ENCODE results near the gene CRACDL.

The CRACDL gene

GRCh38 chr2:98764499-98764898 lies 171.5 kb downstream of the CRACDL start:
- TF ChIP-seq, protein P1, sequence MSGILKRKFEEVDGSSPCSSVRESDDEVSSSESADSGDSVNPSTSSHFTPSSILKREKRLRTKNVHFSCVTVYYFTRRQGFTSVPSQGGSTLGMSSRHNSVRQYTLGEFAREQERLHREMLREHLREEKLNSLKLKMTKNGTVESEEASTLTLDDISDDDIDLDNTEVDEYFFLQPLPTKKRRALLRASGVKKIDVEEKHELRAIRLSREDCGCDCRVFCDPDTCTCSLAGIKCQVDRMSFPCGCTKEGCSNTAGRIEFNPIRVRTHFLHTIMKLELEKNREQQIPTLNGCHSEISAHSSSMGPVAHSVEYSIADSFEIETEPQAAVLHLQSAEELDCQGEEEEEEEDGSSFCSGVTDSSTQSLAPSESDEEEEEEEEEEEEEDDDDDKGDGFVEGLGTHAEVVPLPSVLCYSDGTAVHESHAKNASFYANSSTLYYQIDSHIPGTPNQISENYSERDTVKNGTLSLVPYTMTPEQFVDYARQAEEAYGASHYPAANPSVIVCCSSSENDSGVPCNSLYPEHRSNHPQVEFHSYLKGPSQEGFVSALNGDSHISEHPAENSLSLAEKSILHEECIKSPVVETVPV (CRISPR knock-in tag; IDR thresholded peaks at IDR 0.05): no peak
- TF ChIP-seq, protein P2, sequence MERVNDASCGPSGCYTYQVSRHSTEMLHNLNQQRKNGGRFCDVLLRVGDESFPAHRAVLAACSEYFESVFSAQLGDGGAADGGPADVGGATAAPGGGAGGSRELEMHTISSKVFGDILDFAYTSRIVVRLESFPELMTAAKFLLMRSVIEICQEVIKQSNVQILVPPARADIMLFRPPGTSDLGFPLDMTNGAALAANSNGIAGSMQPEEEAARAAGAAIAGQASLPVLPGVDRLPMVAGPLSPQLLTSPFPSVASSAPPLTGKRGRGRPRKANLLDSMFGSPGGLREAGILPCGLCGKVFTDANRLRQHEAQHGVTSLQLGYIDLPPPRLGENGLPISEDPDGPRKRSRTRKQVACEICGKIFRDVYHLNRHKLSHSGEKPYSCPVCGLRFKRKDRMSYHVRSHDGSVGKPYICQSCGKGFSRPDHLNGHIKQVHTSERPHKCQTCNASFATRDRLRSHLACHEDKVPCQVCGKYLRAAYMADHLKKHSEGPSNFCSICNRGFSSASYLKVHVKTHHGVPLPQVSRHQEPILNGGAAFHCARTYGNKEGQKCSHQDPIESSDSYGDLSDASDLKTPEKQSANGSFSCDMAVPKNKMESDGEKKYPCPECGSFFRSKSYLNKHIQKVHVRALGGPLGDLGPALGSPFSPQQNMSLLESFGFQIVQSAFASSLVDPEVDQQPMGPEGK (CRISPR knock-in tag; IDR thresholded peaks at IDR 0.05; ENCODE audit: borderline replicate concordance): no peak
- TF ChIP-seq ZNF8 (CRISPR knock-in tag; IDR thresholded peaks at IDR 0.05): no peak
- no peak for TF ChIP-seq ZFP30 (CRISPR knock-in tag; IDR thresholded peaks at IDR 0.05)
- TF ChIP-seq ESRRG (CRISPR knock-in tag; IDR thresholded peaks at IDR 0.05): no peak
- TF ChIP-seq ARNTL (CRISPR knock-in tag; IDR thresholded peaks at IDR 0.05; ENCODE audit: borderline replicate concordance, low read depth): no peak
- TF ChIP-seq TCF4 (CRISPR knock-in tag; IDR thresholded peaks at IDR 0.05; ENCODE audit: borderline replicate concordance): no peak
- no peak for TF ChIP-seq ZFP3 (CRISPR knock-in tag; IDR thresholded peaks at IDR 0.05)
- TF ChIP-seq SNAI2 (CRISPR knock-in tag; IDR thresholded peaks at IDR 0.05): no peak
- TF ChIP-seq BACH2 (CRISPR knock-in tag; IDR thresholded peaks at IDR 0.05; ENCODE audit: borderline replicate concordance): no peak
- no peak for TF ChIP-seq RARB (CRISPR knock-in tag; IDR thresholded peaks at IDR 0.05)
- no peak for TF ChIP-seq ISL1 (CRISPR knock-in tag; IDR thresholded peaks at IDR 0.05)
- TF ChIP-seq, protein P3, sequence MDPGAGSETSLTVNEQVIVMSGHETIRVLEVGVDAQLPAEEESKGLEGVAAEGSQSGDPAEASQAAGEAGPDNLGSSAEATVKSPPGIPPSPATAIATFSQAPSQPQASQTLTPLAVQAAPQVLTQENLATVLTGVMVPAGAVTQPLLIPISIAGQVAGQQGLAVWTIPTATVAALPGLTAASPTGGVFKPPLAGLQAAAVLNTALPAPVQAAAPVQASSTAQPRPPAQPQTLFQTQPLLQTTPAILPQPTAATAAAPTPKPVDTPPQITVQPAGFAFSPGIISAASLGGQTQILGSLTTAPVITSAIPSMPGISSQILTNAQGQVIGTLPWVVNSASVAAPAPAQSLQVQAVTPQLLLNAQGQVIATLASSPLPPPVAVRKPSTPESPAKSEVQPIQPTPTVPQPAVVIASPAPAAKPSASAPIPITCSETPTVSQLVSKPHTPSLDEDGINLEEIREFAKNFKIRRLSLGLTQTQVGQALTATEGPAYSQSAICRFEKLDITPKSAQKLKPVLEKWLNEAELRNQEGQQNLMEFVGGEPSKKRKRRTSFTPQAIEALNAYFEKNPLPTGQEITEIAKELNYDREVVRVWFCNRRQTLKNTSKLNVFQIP (CRISPR knock-in tag; IDR thresholded peaks at IDR 0.05; ENCODE audit: borderline replicate concordance, low read depth): no peak
- no peak for TF ChIP-seq CREB5 (CRISPR knock-in tag; IDR thresholded peaks at IDR 0.05; ENCODE audit: low read depth)
- TF ChIP-seq CSDC2 (CRISPR knock-in tag; IDR thresholded peaks at IDR 0.05): no peak
- no peak for TF ChIP-seq ZNF565 (CRISPR knock-in tag; conservative IDR thresholded peaks at IDR 0.05; ENCODE audit: low read depth)
- TF ChIP-seq ZNF70 (CRISPR knock-in tag; IDR thresholded peaks at IDR 0.05): no peak
- TF ChIP-seq GLIS3 (CRISPR knock-in tag; IDR thresholded peaks at IDR 0.05): no peak
- no peak for TF ChIP-seq TOX (CRISPR knock-in tag; IDR thresholded peaks at IDR 0.05; ENCODE audit: borderline replicate concordance)
- no peak for ATAC-seq

GRCh38 chr2:98763209-98763951 lies 172.6 kb downstream of the CRACDL start:
- TF ChIP-seq ESRRG (CRISPR knock-in tag; IDR thresholded peaks at IDR 0.05) (no peak), OSR1 (CRISPR knock-in tag; IDR thresholded peaks at IDR 0.05) (no peak), TOX (CRISPR knock-in tag; IDR thresholded peaks at IDR 0.05; ENCODE audit: borderline replicate concordance) (no peak), ISL1 (CRISPR knock-in tag; IDR thresholded peaks at IDR 0.05) (no peak)
- no peak for ATAC-seq

- TF ChIP-seq TOX (CRISPR knock-in tag; IDR thresholded peaks at IDR 0.05; ENCODE audit: borderline replicate concordance) (no peak), CREB5 (CRISPR knock-in tag; IDR thresholded peaks at IDR 0.05; ENCODE audit: low read depth) (no peak), SNAI2 (CRISPR knock-in tag; IDR thresholded peaks at IDR 0.05) (no peak), ZNF8 (CRISPR knock-in tag; IDR thresholded peaks at IDR 0.05) (no peak)
These were observed 174.1 kb downstream of the CRACDL start for GRCh38 chr2:98761909-98762308.

DNA sequence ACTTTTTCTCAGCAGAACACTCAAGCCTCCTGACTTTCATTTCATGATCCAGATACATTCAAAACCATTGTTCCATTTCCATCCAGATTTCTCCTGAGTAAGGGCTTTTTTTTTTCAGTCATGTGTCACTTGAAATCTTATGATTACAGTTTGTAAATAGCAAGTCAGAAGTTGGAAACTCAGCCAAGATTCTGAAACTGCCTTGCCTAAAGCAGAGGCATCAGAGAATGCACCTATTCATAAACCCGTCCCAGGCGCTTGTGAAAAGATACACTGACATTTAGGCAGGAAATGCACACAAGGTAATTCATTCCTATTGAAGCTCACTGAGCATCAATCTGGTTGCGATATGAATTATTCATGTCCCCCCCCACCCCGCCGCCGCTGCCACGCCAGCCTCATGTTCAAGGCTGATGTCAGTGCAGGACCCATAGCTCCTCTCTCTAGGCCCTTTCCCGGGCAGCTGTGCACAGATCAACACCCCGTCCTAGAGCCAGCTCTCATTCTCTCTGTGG lies 174.7 kb downstream of the CRACDL start:
- ATAC-seq: no peak
- TF ChIP-seq ZFP30 (CRISPR knock-in tag; IDR thresholded peaks at IDR 0.05) (no peak), TCF4 (CRISPR knock-in tag; IDR thresholded peaks at IDR 0.05; ENCODE audit: borderline replicate concordance) (no peak), ZNF565 (CRISPR knock-in tag; conservative IDR thresholded peaks at IDR 0.05; ENCODE audit: low read depth) (no peak), RARB (CRISPR knock-in tag; IDR thresholded peaks at IDR 0.05) (no peak), OSR1 (CRISPR knock-in tag; IDR thresholded peaks at IDR 0.05) (no peak), BACH2 (CRISPR knock-in tag; IDR thresholded peaks at IDR 0.05; ENCODE audit: borderline replicate concordance) (no peak), ESRRG (CRISPR knock-in tag; IDR thresholded peaks at IDR 0.05) (no peak), GLIS3 (CRISPR knock-in tag; IDR thresholded peaks at IDR 0.05) (no peak), SNAI2 (CRISPR knock-in tag; IDR thresholded peaks at IDR 0.05) (no peak), ZC3H10 (CRISPR knock-in tag; IDR thresholded peaks at IDR 0.05) (no peak)
- TF ChIP-seq, protein P4, sequence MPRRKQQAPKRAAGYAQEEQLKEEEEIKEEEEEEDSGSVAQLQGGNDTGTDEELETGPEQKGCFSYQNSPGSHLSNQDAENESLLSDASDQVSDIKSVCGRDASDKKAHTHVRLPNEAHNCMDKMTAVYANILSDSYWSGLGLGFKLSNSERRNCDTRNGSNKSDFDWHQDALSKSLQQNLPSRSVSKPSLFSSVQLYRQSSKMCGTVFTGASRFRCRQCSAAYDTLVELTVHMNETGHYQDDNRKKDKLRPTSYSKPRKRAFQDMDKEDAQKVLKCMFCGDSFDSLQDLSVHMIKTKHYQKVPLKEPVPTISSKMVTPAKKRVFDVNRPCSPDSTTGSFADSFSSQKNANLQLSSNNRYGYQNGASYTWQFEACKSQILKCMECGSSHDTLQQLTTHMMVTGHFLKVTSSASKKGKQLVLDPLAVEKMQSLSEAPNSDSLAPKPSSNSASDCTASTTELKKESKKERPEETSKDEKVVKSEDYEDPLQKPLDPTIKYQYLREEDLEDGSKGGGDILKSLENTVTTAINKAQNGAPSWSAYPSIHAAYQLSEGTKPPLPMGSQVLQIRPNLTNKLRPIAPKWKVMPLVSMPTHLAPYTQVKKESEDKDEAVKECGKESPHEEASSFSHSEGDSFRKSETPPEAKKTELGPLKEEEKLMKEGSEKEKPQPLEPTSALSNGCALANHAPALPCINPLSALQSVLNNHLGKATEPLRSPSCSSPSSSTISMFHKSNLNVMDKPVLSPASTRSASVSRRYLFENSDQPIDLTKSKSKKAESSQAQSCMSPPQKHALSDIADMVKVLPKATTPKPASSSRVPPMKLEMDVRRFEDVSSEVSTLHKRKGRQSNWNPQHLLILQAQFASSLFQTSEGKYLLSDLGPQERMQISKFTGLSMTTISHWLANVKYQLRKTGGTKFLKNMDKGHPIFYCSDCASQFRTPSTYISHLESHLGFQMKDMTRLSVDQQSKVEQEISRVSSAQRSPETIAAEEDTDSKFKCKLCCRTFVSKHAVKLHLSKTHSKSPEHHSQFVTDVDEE (CRISPR knock-in tag; IDR thresholded peaks at IDR 0.05): no peak
- TF ChIP-seq, protein P2 (CRISPR knock-in tag; IDR thresholded peaks at IDR 0.05; ENCODE audit: borderline replicate concordance): no peak

More at GRCh38 chr2:98761909-98762308, 174.1 kb downstream of the CRACDL start:
- no peak for ATAC-seq

Data from SK-N-SH treated with all-trans-retinoic acid at 6 μM for 48 hours (cell line).